NCI-H1105 (cell line): ENCODE results near the gene PRRC2B.
"Not testable (repeated sequence)": the region's sequence is repeated elsewhere in the genome, so short reads cannot be mapped to it uniquely, and the experiment has no call there.

ENCODE experiments used
- DNase-seq: peaks from one replicate; lab custom pipeline; 2025; lab: John Stamatoyannopoulos, UW

PRRC2B gene

GRCh38 chr9:131386281-131386680, 7.6 kb upstream of the PRRC2B start:
- DNase-seq = no peak

DNA sequence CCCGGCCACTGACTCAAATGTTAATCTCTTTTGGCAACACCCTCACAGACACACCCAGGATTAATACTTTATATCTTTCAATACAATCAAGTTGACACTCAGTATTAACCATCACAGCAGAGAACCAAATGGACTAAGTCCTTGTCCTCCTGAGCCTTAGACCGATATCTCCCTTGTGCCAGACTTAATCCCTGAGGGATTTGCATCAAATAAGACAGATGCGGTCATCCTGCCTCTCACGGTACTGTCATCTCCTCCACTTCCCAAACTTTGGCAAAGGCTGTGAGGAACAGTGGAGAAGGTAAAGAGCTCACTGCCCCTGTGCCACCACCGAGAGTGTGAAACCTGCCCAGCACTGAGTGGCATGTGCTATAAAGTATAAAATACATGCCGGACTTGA, 6.5 kb upstream of the PRRC2B start:
- no peak for DNase-seq

GRCh38 chr9:131391020-131391419, 2.9 kb upstream of the PRRC2B start:
- DNase-seq = no peak

DNA sequence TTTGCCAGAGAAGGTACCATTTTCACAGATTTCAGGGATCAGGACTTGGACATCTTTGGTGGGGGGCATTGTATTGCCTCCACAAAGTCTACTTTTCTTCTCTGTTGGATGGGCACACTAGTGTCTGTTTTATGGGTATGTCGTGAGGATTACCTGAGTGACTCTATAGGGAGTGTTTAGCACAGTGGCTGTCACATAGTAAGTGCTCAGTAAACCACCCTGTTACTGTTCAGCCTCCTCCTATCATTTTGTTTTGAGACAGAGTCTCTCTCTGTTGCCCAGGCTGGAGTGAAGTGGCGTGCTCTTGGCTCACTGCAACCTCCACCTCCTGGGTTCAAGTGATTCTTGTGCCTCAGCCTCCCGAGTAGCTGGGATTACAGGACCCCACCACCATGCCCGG, 2.4 kb upstream of the PRRC2B start:
- DNase-seq = no peak

GRCh38 chr9:131394464-131395156, 724 bp downstream of the PRRC2B start:
- DNase-seq = no peak

- no peak for DNase-seq
Measured at GRCh38 chr9:131395157-131396098, 1.5 kb downstream of the PRRC2B start.

- DNase-seq = not testable (repeated sequence)
Measured at GRCh38 chr9:131396099-131396479, 2.2 kb downstream of the PRRC2B start.

GRCh38 chr9:131396626-131397025, 2.7 kb downstream of the PRRC2B start:
- no peak for DNase-seq

DNA sequence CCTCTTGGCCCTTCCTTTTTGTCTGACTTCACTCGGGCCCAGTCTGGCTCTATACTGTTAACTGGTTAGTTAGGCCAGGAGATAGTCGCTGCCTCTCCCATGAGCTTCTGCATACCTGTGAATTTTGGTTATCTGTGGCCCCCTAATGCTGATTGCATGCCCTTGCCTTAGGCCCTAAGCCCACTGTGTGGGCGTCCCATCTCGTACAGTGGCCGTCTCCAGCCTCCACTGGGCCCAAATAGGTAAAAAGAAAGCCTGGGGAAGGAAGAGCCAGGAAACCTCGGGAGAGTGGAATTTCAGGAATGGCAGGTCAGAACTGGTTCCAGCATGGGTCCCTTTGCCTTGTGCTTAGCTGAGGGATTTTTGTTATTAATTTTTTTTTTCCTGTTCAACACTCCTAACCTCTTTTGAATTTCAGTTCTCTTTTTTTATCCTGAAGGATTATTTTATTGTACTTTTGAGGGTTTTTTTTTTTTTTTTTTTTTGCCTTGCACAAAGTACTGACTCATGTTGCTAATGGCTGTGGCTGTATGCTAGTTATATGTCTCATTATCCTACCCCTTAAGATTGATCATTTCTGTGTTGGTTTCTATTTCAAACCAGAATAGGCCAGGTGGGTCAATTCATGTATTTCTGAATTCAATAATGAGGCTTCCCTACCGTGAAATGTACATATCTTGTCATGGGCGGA, 3.4 kb downstream of the PRRC2B start:
- DNase-seq = no peak

DNA sequence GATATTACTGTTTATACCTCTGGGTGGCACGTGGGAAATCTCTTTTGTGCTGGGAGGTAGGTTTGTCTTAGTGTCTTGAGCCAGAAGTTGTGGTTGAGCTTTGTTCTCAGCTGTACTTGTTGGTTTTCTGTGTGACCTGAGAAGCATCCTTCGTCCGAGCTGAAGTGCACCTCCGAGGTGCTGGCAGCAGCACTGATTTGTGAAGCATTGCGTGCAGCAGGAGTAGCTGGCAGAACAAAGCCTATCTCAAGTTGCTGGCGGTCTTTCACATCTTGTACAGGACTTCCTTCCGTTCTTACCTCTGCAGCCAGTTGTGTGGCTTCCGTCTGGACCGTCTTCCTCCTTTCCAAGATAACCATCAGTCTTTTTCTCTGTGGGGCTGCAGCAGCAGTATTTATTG, 4.3 kb downstream of the PRRC2B start:
- DNase-seq = no peak

DNA sequence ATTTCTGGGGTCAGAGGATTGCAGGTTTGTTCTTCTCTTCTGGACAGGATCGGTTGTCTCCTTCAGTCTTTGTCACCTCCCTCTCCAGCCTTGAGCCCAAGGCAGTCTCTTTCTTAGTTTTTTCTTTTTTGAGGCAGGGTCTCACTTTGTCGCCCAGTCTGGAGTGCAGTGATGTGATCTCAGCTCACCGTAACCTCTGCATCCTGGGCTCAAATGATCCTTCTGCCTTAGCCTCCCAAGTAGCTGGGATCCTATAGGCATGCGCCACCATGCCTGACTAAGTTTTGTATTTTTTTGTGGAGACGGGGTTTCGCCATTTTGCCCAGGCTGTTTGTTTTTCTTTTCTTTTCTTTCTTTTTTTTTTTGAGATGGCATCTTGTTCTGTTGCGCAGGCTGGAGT, 6.1 kb downstream of the PRRC2B start:
- DNase-seq = no peak

DNA sequence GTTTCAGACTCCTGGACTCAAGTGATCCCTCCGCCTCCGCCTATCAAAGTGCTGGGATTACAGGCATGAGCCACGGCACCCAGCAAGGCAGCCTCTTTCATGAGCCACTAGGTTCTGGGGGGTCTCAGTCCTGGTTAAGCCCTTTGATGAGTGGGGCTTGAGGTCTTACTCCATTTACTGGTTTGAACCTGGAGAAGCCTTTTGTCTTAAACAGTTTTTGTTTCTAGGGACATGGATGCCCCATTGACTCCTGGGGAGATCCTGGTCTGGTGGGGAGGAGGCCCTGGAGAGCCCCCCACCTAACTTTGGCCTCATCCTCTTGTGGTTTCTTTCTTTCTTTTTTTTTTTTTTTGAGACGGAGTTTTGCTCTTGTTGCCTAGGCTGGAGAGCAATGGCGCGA, 6.7 kb downstream of the PRRC2B start:
- DNase-seq = no peak

- no peak for DNase-seq
Measured at GRCh38 chr9:131402073-131402472, 8.2 kb downstream of the PRRC2B start.

DNA sequence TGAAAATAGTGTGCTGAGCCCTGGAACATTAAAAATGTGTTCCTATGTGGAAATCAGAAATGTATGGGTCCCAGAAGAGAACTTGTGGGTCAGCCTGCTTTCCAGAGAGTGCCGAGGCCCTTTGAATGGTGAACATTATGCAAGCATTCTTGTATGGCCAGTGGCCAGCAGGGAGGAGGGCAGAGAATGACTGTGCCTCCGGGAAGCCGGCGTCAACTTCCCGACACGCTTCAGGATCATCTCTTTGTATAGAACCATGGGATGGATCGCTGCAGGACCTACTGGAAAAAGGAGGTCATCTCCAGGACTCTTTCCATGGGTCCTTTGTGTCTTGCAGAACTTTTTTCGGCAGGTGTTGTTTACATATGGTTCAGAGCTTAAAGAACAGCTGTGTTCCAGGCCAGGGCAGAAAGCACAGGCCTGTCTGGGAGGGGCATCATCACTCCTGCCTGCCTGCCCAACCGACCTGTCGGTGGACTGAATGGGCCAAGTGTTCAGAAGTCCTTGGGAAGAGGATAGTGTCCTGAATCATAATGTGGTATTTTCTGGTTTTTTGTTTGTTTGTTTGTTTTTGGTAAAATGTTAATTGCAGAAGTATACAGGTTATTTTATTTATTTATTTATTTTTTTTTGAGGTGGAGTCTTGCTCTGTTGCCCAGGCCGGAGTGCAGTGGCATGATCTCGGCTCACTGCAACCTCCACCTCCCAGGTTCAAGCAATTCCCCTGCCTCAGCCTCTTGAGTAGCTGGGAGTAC, 9.0 kb downstream of the PRRC2B start:
- DNase-seq = no peak

GRCh38 chr9:131403493-131403773, 9.5 kb downstream of the PRRC2B start:
- no peak for DNase-seq

DNA sequence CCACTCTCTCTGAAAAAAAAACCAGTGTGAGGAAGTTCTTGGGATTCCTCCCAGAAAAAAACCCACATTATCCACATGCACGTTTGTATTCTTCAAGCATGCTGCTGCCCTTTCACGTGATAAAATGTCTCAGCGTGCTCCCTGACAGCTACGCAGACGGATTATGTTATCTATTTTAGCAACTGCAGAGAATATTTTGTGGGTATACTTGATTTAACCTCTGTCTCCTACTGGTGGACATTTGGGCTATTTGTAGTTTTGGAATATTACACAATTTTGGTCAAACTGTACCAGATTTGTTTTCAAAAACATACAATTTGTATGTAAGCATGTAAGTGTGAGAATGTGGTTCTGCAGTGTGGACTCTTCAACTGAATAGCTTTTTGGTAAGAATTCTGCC, 10.7 kb downstream of the PRRC2B start:
- no peak for DNase-seq

- DNase-seq = no peak
Measured at GRCh38 chr9:131404987-131405386, 11.1 kb downstream of the PRRC2B start.

GRCh38 chr9:131405428-131405827, 11.5 kb downstream of the PRRC2B start:
- DNase-seq = no peak

- no peak for DNase-seq
Measured at GRCh38 chr9:131405858-131406537, 12.1 kb downstream of the PRRC2B start.

GRCh38 chr9:131406563-131407436, 12.9 kb downstream of the PRRC2B start:
- DNase-seq = no peak

GRCh38 chr9:131407717-131408195, 13.9 kb downstream of the PRRC2B start:
- DNase-seq = no peak
